ENCODE data around the gene CUL7. TPM values are rescaled to one million over a fixed set of nuclear protein-coding genes. Genes with fewer than 3 reads are reported as not detected.

Gene CUL7
- total RNA-seq, 4 donors from 2014 or later = 10.9 to 16.6 (median 13.5) TPM

DNA sequence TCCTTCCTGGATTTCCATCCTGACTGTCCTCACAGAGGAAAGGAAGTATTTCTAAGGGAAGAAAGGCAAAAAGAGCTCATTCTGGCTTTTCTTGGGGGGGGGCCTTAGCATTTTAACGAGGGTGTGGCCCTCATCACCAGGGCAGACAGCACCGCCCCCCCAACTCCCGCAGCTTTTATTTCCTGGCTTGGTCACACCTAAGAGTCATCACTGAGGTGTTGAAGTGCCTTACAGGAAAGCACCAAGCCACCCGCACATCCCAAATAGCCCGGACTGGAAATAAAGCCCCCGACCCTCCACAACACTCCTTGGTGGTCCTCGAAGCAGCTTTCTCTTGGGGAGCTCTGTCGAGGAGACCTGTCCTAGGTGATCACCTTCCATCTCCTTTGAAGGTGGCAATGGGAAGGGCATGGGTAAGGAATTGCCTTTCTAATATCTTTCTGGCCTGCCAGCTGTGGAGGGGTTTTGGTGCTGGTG lies 23.7 kb upstream of the CUL7 start:
- peaks cover 0 to 28% (median 6%) of the 10 kb centered on the region in 3 donors for H3K4me1 ChIP-seq
- peak overlapping the region in 1 of 2 donors; percentile 59 for H3K4me3 ChIP-seq
- no peak for ATAC-seq
- H3K9me3 ChIP-seq = no peaks in the 10 kb centered on the region
- WGBS, 2 donors (ENCODE audit: low coverage in 1 of 2) = 26 to 49% methylated on average over 3 to 5 of the region's 8 CpGs
- no peak overlapping the region for H3K27ac ChIP-seq
- peaks cover 32% of the 10 kb centered on the region for H3K27me3 ChIP-seq
- H3K36me3 ChIP-seq = peaks cover 0 to 29% of the 10 kb centered on the region in 2 donors
- TF ChIP-seq POLR2A (IDR thresholded peaks at IDR 0.05) = no peak
- no peak for TF ChIP-seq EP300 (IDR thresholded peaks at IDR 0.05)
- TF ChIP-seq POLR2AphosphoS5 (IDR thresholded peaks at IDR 0.05) = no peak
- TF ChIP-seq, protein P1, sequence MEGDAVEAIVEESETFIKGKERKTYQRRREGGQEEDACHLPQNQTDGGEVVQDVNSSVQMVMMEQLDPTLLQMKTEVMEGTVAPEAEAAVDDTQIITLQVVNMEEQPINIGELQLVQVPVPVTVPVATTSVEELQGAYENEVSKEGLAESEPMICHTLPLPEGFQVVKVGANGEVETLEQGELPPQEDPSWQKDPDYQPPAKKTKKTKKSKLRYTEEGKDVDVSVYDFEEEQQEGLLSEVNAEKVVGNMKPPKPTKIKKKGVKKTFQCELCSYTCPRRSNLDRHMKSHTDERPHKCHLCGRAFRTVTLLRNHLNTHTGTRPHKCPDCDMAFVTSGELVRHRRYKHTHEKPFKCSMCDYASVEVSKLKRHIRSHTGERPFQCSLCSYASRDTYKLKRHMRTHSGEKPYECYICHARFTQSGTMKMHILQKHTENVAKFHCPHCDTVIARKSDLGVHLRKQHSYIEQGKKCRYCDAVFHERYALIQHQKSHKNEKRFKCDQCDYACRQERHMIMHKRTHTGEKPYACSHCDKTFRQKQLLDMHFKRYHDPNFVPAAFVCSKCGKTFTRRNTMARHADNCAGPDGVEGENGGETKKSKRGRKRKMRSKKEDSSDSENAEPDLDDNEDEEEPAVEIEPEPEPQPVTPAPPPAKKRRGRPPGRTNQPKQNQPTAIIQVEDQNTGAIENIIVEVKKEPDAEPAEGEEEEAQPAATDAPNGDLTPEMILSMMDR (IDR thresholded peaks at IDR 0.05) = no peak

DNA sequence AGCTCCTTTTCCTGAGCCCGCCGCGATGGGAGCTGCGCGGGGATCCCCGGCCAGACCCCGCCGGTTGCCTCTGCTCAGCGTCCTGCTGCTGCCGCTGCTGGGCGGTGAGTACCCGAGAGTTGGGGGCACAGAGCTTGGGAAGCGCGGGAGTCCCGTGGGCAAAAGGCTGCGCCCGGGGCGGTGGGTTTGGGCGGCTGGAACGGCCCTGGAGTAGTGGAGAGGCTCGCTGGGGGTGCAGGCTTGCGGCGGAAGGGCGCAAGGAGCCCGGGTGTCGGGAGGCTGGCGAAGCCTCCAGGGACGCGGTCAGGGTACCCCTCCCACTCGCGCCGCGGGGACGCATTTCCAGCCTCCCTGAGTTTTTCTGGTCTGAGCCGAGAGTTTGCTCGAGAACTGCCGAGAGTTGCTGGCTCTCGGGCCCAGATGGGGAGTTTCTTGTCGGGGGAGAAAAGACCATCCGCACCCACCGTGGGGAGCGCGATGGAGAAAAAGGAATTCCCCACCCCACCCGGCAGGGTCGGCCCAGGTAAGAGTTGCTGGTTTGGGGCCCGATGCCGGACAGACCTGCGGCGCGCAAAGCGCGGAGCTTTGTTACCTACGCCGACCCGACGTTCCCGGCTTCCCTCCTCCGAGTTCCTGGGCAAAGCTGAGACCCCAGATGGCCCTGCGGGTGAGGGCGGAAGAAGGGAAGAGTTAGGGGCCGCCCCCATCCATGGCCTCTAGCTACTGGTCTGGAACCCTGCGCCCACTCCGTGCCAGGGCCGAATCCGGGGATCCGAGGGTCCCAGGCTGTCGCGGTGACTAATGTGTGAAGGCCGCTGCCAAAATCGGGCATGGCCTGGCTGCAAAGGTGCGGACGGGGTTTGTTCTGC lies 23.0 kb upstream of the CUL7 start:
- peak; percentile 20 for ATAC-seq
- TF ChIP-seq POLR2AphosphoS5 (IDR thresholded peaks at IDR 0.05) = no peak

GRCh38 chr6:43075670-43076463 lies 22.2 kb upstream of the CUL7 start, which contains the start of gene PTK7:
TSS of gene PTK7 (plus strand) at chr6:43076314. CDS start at chr6:43076489, 175 bp downstream.
- peaks cover 0 to 28% (median 6%) of the 10 kb centered on the region in 3 donors for H3K4me1 ChIP-seq
- no peaks in the 10 kb centered on the region for H3K9me3 ChIP-seq
- peak within 1 kb of the TSS in 1 of 4 donors; percentile 23 for H3K27ac ChIP-seq
- peak; percentile 44 for ATAC-seq
- H3K27me3 ChIP-seq = peaks cover 32% of the 10 kb centered on the region
- H3K4me3 ChIP-seq = peak within 1 kb of the TSS; percentile 19 to 59
- H3K36me3 ChIP-seq = peaks cover 0 to 44% of the 10 kb centered on the region in 2 donors
- 0% methylated on average over 2 of the region's 60 CpGs; no CpG with 5 or more reads in 1 of the 2 donors for WGBS, 2 donors (ENCODE audit: low coverage in 1 of 2)
- TF ChIP-seq POLR2A (IDR thresholded peaks at IDR 0.05) (no peak), POLR2AphosphoS5 (IDR thresholded peaks at IDR 0.05) (no peak), EP300 (IDR thresholded peaks at IDR 0.05) (no peak)
- TF ChIP-seq, protein P1 (IDR thresholded peaks at IDR 0.05) = no peak

More for the DNA sequence above, 23.0 kb upstream of the CUL7 start:
- peaks cover 0 to 28% (median 6%) of the 10 kb centered on the region in 3 donors for H3K4me1 ChIP-seq
- peak overlapping the region in 1 of 4 donors; percentile 23 for H3K27ac ChIP-seq
- no peaks in the 10 kb centered on the region for H3K9me3 ChIP-seq
- peaks cover 0 to 36% of the 10 kb centered on the region in 2 donors for H3K36me3 ChIP-seq
- peak overlapping the region; percentile 19 to 59 for H3K4me3 ChIP-seq
- 0% methylated on average over 2 to 6 of the region's 72 CpGs for WGBS, 2 donors (ENCODE audit: low coverage in 1 of 2)
- H3K27me3 ChIP-seq = peaks cover 32% of the 10 kb centered on the region

DNA sequence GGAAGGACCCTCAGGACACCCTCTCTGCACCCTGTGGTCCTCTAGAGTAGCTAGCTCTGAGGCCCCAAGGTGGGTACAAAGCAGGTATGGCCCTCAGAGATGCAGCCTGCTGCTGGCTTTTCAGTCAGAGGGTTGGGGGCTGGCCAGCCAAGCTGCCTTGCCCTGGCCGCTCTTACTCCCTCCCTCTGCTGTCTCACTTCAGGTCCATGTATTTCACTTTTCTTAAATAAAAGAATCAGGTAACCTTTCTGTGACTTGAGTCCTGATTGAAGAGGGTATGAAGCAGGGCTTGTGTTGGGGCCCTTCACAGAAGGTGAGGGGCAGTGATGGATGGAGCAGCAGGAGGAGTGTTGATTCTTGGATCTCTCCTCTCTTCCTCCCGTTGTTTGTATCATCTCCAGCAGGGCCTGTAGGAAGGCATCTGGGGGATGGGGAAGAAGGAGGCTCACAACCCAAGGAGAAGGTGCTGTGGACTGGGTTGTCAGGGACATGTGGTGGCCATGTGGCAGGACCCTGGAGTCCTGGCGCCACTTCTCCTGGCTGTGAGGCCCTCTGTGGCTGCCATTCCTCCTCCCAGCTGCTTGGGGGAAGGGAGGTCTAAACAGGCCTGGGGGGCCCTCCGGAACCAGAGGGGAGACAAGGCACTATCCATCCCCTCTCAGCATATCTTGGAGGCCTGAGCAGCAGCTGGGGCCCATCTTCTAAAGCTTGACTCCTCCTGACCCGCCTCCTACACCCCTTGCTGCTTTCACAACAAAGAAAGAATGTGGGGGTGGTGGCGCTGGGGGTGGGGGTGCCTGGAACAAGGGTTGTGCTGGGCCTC lies 21.4 kb upstream of the CUL7 start:
- H3K27ac ChIP-seq = no peak overlapping the region
- TF ChIP-seq POLR2A (IDR thresholded peaks at IDR 0.05) = no peak
- no peak for TF ChIP-seq EP300 (IDR thresholded peaks at IDR 0.05)
- TF ChIP-seq, protein P1 (IDR thresholded peaks at IDR 0.05) = no peak
- TF ChIP-seq POLR2AphosphoS5 (IDR thresholded peaks at IDR 0.05) = no peak
- peaks cover 0 to 52% of the 10 kb centered on the region in 2 donors for H3K36me3 ChIP-seq
- peak; percentile 40 for ATAC-seq
- peaks cover 0 to 28% (median 6%) of the 10 kb centered on the region in 3 donors for H3K4me1 ChIP-seq
- peaks cover 32% of the 10 kb centered on the region for H3K27me3 ChIP-seq
- WGBS, 2 donors (ENCODE audit: low coverage in 1 of 2) = 33 to 100% methylated on average over 1 to 4 of the region's 6 CpGs
- H3K9me3 ChIP-seq = no peaks in the 10 kb centered on the region
- H3K4me3 ChIP-seq = peak overlapping the region in 1 of 2 donors; percentile 59
